Measurements from ENCODE around the gene DLD. TPM values are rescaled to one million over a fixed set of nuclear protein-coding genes. Genes with fewer than 3 reads are reported as not detected.

DLD gene
- total and polyA plus RNA-seq, 9 of the 15 experiments (the other 6 are each of a cell fraction or from before 2014, with no cell fraction given) = 130 to 639 (median 247) TPM

DNA sequence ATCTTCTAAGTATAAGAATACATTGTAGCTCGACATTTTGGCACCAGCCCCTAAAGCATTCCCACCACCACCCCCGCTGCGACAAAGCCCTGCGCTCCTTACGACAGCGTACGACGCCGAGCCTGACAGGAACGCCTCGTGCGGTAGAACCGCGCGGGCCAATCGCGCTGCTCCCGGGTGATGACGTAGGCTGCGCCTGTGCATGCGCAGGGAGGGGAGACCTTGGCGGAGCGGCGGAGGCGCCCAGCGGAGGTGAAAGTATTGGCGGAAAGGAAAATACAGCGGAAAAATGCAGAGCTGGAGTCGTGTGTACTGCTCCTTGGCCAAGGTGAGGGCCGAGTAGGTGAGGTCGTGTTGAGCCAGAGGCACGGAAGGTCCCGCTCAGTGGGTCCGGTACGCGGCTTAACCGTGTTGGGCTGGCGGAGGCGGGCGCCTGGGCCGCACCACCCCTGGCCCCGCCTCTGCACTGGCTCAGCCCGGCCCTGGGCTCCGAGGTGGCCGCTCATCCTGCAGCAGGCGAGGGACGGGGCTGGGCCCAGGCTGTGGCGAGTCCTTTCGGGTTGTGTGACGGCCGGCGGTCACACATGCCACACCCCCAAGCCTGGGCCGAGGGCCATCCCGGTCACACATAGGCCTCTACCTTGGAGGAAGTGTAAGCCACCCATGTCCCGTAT, at the start of gene DLD (continued):
- TF ChIP-seq, protein P1, sequence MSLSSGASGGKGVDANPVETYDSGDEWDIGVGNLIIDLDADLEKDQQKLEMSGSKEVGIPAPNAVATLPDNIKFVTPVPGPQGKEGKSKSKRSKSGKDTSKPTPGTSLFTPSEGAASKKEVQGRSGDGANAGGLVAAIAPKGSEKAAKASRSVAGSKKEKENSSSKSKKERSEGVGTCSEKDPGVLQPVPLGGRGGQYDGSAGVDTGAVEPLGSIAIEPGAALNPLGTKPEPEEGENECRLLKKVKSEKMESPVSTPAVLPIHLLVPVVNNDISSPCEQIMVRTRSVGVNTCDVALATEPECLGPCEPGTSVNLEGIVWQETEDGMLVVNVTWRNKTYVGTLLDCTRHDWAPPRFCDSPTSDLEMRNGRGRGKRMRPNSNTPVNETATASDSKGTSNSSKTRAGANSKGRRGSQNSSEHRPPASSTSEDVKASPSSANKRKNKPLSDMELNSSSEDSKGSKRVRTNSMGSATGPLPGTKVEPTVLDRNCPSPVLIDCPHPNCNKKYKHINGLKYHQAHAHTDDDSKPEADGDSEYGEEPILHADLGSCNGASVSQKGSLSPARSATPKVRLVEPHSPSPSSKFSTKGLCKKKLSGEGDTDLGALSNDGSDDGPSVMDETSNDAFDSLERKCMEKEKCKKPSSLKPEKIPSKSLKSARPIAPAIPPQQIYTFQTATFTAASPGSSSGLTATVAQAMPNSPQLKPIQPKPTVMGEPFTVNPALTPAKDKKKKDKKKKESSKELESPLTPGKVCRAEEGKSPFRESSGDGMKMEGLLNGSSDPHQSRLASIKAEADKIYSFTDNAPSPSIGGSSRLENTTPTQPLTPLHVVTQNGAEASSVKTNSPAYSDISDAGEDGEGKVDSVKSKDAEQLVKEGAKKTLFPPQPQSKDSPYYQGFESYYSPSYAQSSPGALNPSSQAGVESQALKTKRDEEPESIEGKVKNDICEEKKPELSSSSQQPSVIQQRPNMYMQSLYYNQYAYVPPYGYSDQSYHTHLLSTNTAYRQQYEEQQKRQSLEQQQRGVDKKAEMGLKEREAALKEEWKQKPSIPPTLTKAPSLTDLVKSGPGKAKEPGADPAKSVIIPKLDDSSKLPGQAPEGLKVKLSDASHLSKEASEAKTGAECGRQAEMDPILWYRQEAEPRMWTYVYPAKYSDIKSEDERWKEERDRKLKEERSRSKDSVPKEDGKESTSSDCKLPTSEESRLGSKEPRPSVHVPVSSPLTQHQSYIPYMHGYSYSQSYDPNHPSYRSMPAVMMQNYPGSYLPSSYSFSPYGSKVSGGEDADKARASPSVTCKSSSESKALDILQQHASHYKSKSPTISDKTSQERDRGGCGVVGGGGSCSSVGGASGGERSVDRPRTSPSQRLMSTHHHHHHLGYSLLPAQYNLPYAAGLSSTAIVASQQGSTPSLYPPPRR (CRISPR knock-in tag; IDR thresholded peaks at IDR 0.05; ENCODE audit: borderline replicate concordance) = no peak
- TF ChIP-seq, protein P2, sequence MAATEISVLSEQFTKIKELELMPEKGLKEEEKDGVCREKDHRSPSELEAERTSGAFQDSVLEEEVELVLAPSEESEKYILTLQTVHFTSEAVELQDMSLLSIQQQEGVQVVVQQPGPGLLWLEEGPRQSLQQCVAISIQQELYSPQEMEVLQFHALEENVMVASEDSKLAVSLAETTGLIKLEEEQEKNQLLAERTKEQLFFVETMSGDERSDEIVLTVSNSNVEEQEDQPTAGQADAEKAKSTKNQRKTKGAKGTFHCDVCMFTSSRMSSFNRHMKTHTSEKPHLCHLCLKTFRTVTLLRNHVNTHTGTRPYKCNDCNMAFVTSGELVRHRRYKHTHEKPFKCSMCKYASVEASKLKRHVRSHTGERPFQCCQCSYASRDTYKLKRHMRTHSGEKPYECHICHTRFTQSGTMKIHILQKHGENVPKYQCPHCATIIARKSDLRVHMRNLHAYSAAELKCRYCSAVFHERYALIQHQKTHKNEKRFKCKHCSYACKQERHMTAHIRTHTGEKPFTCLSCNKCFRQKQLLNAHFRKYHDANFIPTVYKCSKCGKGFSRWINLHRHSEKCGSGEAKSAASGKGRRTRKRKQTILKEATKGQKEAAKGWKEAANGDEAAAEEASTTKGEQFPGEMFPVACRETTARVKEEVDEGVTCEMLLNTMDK (IDR thresholded peaks at IDR 0.05; ENCODE audit: borderline replicate concordance, insufficient read depth, low read depth, low read length, poor library complexity, severe bottlenecking) = no peak
- TF ChIP-seq, protein P3, sequence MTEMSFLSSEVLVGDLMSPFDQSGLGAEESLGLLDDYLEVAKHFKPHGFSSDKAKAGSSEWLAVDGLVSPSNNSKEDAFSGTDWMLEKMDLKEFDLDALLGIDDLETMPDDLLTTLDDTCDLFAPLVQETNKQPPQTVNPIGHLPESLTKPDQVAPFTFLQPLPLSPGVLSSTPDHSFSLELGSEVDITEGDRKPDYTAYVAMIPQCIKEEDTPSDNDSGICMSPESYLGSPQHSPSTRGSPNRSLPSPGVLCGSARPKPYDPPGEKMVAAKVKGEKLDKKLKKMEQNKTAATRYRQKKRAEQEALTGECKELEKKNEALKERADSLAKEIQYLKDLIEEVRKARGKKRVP (CRISPR knock-in tag; IDR thresholded peaks at IDR 0.05) = 0 out of 2 replicates have a peak, but pooled peaks have one; percentile 6
- peak; percentile 95 for TF ChIP-seq ATF7 (IDR thresholded peaks at IDR 0.05)
- no peak for TF ChIP-seq ZNF121 (CRISPR knock-in tag; conservative IDR thresholded peaks at IDR 0.05)
- no peak for TF ChIP-seq NFXL1 (CRISPR knock-in tag; IDR thresholded peaks at IDR 0.05)
- TF ChIP-seq, protein P4, sequence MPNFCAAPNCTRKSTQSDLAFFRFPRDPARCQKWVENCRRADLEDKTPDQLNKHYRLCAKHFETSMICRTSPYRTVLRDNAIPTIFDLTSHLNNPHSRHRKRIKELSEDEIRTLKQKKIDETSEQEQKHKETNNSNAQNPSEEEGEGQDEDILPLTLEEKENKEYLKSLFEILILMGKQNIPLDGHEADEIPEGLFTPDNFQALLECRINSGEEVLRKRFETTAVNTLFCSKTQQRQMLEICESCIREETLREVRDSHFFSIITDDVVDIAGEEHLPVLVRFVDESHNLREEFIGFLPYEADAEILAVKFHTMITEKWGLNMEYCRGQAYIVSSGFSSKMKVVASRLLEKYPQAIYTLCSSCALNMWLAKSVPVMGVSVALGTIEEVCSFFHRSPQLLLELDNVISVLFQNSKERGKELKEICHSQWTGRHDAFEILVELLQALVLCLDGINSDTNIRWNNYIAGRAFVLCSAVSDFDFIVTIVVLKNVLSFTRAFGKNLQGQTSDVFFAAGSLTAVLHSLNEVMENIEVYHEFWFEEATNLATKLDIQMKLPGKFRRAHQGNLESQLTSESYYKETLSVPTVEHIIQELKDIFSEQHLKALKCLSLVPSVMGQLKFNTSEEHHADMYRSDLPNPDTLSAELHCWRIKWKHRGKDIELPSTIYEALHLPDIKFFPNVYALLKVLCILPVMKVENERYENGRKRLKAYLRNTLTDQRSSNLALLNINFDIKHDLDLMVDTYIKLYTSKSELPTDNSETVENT (CRISPR knock-in tag; IDR thresholded peaks at IDR 0.05) = peak; percentile 91
- TF ChIP-seq ZC3H8 (IDR thresholded peaks at IDR 0.05) = no peak
- TF ChIP-seq SRSF3 (IDR thresholded peaks at IDR 0.05; ENCODE audit: insufficient read depth, low read length) = no peak
- TF ChIP-seq, protein P5, sequence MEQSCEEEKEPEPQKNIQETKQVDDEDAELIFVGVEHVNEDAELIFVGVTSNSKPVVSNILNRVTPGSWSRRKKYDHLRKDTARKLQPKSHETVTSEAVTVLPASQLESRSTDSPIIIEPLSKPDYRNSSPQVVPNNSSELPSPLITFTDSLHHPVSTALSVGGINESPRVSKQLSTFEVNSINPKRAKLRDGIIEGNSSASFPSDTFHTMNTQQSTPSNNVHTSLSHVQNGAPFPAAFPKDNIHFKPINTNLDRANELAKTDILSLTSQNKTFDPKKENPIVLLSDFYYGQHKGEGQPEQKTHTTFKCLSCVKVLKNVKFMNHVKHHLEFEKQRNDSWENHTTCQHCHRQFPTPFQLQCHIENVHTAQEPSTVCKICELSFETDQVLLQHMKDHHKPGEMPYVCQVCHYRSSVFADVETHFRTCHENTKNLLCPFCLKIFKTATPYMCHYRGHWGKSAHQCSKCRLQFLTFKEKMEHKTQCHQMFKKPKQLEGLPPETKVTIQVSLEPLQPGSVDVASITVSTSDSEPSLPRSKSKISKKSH (CRISPR knock-in tag; IDR thresholded peaks at IDR 0.05) = no peak
- peak; percentile 98 for TF ChIP-seq POLR2B (IDR thresholded peaks at IDR 0.05; ENCODE audit: low read depth, partially characterized antibody)
- no peak for TF ChIP-seq SMAD2 (IDR thresholded peaks at IDR 0.05; ENCODE audit: low read depth, low read length)
